NCI-H82 treated with DMSO at 0.1 percent for 48 hours (cell line): ENCODE results near the gene CPPED1.
"Not testable (repeated sequence)": the region's sequence is repeated elsewhere in the genome, so short reads cannot be mapped to it uniquely, and the experiment has no call there.

ENCODE experiments used
- DNase-seq: peaks from one replicate; lab custom pipeline; 2025; ENCODE audit not compliant: unreplicated experiment; lab: John Stamatoyannopoulos, UW

The CPPED1 gene

GRCh38 chr16:12802661-12803060, 1.0 kb downstream of the CPPED1 start:
- no peak for DNase-seq

- no peak for DNase-seq
Measured at GRCh38 chr16:12802048-12802447, 1.6 kb downstream of the CPPED1 start.

- no peak for DNase-seq
Measured at GRCh38 chr16:12801511-12802042, 2.1 kb downstream of the CPPED1 start.

GRCh38 chr16:12800817-12801216, 2.9 kb downstream of the CPPED1 start:
- DNase-seq = no peak

- DNase-seq = not testable (repeated sequence)
Measured at GRCh38 chr16:12799996-12800395, 3.7 kb downstream of the CPPED1 start.

- DNase-seq = no peak
Measured at GRCh38 chr16:12798846-12799245, 4.8 kb downstream of the CPPED1 start.

GRCh38 chr16:12798171-12798570, 5.5 kb downstream of the CPPED1 start:
- no peak for DNase-seq

- no peak for DNase-seq
Measured at GRCh38 chr16:12796498-12796897, 7.2 kb downstream of the CPPED1 start.

- DNase-seq = no peak
Measured at GRCh38 chr16:12794486-12795387, 8.9 kb downstream of the CPPED1 start.

GRCh38 chr16:12793865-12794240, 9.8 kb downstream of the CPPED1 start:
- DNase-seq = no peak

- no peak for DNase-seq
Measured at GRCh38 chr16:12793120-12793864, 10.4 kb downstream of the CPPED1 start.

GRCh38 chr16:12792528-12792927, 11.2 kb downstream of the CPPED1 start:
- not testable (repeated sequence) for DNase-seq

GRCh38 chr16:12791340-12791739, 12.3 kb downstream of the CPPED1 start:
- no peak for DNase-seq

- no peak for DNase-seq
Measured at GRCh38 chr16:12788758-12789157, 14.9 kb downstream of the CPPED1 start.

- DNase-seq = no peak
Measured at GRCh38 chr16:12786081-12786480, 17.6 kb downstream of the CPPED1 start.

- DNase-seq = no peak
Measured at GRCh38 chr16:12784076-12784475, 19.6 kb downstream of the CPPED1 start.

GRCh38 chr16:12781777-12782176, 21.9 kb downstream of the CPPED1 start:
- DNase-seq = no peak

GRCh38 chr16:12780467-12780866, 23.2 kb downstream of the CPPED1 start:
- no peak for DNase-seq

GRCh38 chr16:12778726-12779125, 25.0 kb downstream of the CPPED1 start:
- DNase-seq = no peak

GRCh38 chr16:12775656-12776236, 27.9 kb downstream of the CPPED1 start:
- no peak for DNase-seq

- no peak for DNase-seq
Measured at GRCh38 chr16:12773221-12773620, 30.5 kb downstream of the CPPED1 start.
